Prostate gland (tissue), 2 donors: ENCODE data around the gene OCIAD2.

Experiments used
- CTCF ChIP-seq, 4 experiments: fragments of 200-600 bp in 2 of 4; fragments of 450-650 bp in 2 of 4; sonication (generic) in 2 of 4; IDR thresholded peaks; 1 replicate in 3 of 4; 2 replicates in 1 of 4; pipeline ENCODE4 v1.5.1; 2016 to 2019; ENCODE audit warnings: antibody characterized with exemption in 4 of 4, mild to moderate bottlenecking in 2 of 4, moderate library complexity in 2 of 4
- POLR2A ChIP-seq: fragments of 450-650 bp; IDR thresholded peaks from one replicate; pipeline ENCODE4 v1.6.1; 2016; ENCODE audit warnings: antibody characterized with exemption, mild to moderate bottlenecking

GRCh38 chr4:48939785-48940184 lies 33.2 kb upstream of the OCIAD2 start:
- TF ChIP-seq POLR2A = no peak
- no peak for TF ChIP-seq CTCF (IDR thresholded peaks at IDR 0.05)
